Left cardiac atrium (tissue), 4 donors: ENCODE results near the gene PI4KA. TPM values are rescaled to one million over a fixed set of nuclear protein-coding genes. Genes with fewer than 3 reads are reported as not detected.
"Not testable (repeated sequence)": the region's sequence is repeated elsewhere in the genome, so short reads cannot be mapped to it uniquely, and the experiment has no call there.

ENCODE experiments used
- ATAC-seq, 2 donors: fragments of 200-7000 bp; cut with Tn5 transposase; one replicate each; pipeline ENCODE4 v1.9.1; 2020; ENCODE audit warnings: mild to moderate bottlenecking in 2 of 2, moderate library complexity in 2 of 2
- DNase-seq: peaks from one replicate; pipeline ENCODE4 v3.0.0-alpha.2; 2020
- intact Hi-C, 2 donors: fragments of 100-400 bp; cut with DNase I; formaldehyde crosslinking; loops; one replicate each; pipeline versions ENCODE4 v1.14.1 to v1.15.1; 2022 to 2023
- total RNA-seq, 2 donors: library from RNA; stranded (reverse); fragmentation: NEBNext Ultra II Directional; extraction: Animal tissue kit (Norgen Biotek cat#: 25700); gene quantifications; one replicate each; pipeline ENCODE4 v1.2.1, GENCODE V29; 2021
- donor health status: DM: no; HTN: yes; CAD: no.
- donor health status: DM: no; HTN: yes; CAD: no; lungs with severe emphysema.
- donor health status: DM: yes; HTN: yes; CAD: no.
- donor health status: Dilated cardiomyopathy.

PI4KA gene
- total RNA-seq, 2 donors from 2014 or later = 52.6 to 57.5 TPM

DNA sequence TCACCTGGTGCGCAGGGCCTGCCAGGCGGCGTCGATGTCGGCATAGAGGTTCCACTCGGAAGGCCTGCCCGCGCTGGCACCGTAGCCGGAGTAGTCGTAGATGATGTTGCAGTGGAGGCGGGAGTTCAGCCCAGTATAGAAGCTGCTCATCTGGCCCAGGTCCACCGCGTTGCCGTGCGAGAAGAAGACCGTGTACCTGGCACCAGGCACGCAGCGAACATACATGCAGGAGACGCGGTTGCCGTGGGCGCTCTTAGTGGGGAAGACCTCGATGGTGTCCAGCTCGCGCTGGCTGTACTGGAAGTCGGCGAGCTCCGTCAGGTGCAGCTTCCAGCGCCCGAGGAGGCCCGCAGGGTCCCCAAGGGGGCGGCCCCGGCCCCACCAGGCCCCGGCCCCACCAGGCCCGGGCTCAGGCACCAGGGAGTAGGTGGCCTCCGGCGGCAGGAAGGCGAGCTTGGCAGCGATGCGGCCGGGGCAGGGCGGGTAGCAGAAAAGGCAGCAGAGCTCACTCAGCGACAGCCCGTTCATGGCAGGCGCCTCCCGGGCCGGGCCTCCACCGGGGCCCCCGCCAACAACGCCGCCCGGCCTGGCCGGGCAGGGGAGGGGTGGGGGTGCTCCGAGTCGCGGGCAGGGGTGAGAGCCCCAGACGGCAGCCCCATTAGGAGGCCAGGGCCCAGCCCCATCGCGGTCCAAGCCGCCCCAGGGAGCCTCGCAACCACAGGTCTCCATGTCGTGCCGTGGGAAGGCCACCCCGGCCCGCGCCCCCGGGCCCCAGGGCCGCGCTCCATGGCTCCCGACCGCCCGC, 188.0 kb downstream of the PI4KA start:
- DNase-seq, intact Hi-C loops, ATAC-seq: not testable (repeated sequence)

DNA sequence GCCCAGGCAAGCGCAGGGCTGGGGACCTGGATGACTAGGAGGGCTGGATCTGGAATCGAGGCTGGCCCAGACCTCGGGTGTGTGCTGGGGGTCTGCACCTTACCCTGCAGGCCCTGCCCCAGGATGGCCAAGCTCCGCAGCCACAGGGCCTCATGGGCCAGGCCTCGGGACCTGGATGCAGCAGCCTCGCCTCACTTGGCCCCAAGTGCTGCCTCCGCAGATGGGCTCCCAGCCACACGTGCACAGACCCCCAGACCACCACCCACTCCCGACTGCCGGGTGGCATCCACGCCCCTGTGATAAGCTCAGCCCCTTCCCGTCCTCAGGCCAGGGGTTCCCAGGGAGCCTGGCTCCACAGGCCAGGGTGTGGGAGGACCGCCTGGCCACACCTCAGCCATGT, 188.7 kb downstream of the PI4KA start:
- intact Hi-C loops, ATAC-seq: not testable (repeated sequence)

DNA sequence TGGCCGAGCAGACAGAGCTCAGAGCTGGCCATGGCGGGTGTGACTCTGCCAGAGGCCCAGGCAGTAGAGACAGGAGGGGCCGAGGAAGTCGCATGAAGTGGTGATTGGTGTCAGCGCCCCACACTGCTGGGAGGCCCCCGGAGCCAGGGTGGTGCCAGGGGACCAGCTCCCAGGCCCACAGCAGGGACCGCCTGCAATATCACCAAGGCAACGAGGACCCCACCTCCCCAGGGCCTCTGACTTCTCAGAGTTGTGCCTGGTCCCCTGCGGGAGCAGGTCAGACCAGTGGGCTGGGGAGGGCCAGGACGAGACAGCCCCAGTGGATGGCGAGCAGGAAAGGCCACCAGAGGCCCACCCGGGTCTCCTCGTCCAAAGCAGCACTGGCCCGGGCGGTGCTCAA, 189.1 kb downstream of the PI4KA start:
- intact Hi-C loops, ATAC-seq, DNase-seq: not testable (repeated sequence)

More for the DNA sequence above, 188.7 kb downstream of the PI4KA start:
- DNase-seq = not testable (repeated sequence)

DNA sequence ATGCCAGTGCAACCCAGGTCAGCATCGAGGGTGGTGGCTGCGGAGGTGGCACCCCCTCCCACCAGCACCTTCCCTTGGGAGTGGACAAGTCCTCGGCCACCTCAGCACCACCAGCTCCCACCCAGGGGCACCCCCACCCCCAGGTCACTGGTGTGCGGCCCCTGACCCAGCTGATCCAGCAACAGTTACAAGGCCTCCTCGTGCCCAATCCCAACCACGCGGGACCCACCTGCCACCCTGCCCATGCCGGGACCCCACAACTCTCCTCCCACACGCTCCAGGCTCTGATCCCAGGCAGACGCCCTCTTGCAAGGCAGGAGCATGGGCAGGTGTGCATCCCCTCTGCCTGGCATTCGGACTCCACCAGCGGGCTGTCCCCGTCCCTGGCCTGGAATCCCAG, 189.8 kb downstream of the PI4KA start:
- intact Hi-C loops, DNase-seq, ATAC-seq: not testable (repeated sequence)

DNA sequence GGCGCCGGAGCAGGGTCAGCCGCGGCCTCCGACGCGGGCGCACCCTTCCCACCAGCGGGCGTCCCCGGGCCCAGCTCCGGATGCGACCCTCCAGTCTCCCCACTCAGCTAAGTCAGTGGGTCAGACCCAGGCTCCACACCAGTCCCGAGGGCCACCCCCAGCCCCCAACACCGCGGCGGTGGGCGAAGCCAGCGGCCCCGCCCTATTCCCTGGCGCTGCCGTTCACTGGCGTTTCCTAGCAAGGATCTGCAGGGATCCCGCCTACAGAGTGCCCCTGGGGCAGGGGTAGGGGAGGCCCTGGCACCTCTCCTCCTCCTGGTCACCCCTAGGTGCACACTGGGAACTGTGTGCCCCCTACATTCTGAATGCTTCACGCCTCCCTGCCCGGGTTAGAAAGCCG, 190.4 kb downstream of the PI4KA start:
- ATAC-seq, DNase-seq, intact Hi-C loops: not testable (repeated sequence)

DNA sequence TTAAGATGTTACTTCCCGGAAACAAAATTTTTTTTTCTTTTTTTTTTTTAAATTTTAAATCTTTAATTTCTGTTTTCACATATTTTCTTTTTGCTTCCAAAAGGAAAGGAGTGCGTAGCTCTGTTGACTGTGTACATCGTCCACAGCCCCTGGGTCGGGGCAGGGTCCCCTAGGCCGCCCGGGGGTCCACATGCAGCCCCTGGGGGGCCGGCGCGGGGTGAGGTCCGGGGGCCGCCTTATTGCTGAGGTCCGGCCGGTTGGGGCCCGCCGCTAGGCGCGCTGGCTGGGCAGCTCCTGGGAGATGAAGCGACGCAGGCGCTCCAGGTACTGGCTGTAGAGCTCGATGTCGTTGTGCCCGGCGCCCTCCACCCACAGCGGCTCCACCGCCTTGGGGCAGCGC, 191.1 kb downstream of the PI4KA start:
- ATAC-seq, intact Hi-C loops, DNase-seq: not testable (repeated sequence)

DNA sequence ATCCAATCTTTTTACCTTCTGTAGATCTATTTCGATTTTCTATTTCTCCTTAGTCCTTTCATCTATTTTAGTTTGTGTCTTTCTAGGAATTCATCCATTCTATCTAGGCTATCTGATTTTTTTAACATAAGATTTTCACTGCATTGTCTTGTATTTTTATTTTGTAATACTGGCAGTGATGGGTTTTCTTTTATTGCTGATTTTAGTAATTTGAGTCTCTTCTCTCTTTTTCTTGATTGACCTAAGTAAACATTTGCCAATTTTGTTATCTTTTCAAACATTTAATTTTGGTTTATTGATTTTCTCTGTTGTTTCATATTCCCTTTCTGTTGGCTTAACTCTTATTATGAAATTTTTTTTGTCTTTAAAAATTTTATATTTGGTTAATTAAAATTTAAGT, 192.1 kb downstream of the PI4KA start:
- ATAC-seq (no peak), DNase-seq (no peak)
- intact Hi-C loops = no loop called here

DNA sequence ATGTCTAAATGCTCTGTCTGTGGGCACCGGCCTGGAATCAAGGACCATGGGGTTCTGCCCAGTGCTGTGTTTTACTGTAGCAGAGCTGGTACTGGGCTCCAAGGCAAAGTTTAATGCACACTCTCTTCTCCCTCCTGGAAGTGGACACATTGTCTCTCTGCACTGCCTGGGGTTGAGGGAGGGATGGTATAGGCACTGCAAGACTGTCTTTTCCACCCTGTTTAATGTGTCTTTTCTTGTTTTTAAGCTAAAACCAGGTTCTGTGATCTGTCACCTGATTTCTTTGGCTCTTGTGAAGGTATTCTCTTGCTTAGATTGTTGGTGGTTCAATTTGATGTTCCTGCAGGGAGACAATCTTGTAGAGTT, 194.0 kb downstream of the PI4KA start:
- DNase-seq = no peak
- intact Hi-C loops = no loop called here
- ATAC-seq = no peak

DNA sequence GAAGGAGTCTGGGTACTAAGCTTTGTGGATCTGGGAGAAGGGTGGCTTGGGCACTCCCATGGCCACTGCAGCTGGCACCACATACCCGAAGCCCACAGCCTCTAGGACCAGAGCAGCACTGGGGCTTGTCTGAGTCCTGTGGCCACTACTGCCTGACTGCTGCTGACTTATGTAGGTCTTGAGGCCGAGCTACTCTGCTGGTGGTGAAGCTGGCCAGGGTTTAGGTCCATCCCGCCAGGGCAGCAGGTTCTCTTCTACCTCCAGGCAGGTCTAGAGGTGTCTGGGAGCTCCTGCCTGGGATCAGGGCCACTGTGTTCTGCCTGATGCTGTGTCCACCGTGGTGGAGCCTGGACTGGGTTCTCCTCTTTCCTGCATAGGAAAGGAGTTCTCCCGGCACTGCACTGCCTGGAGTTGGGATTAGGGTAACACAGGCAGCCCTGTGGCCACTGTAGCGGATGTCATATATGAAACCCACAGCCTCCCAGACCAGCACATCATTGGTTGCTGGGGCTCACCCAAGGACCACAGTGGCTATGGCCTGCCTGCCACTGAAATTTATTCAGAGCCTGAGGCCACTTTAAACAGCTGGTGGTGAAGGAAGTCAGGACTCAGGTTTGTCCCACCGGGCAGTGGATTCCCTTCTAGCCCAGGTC, 194.5 kb downstream of the PI4KA start:
- intact Hi-C loops = no loop called here
- no peak for DNase-seq
- ATAC-seq = no peak

DNA sequence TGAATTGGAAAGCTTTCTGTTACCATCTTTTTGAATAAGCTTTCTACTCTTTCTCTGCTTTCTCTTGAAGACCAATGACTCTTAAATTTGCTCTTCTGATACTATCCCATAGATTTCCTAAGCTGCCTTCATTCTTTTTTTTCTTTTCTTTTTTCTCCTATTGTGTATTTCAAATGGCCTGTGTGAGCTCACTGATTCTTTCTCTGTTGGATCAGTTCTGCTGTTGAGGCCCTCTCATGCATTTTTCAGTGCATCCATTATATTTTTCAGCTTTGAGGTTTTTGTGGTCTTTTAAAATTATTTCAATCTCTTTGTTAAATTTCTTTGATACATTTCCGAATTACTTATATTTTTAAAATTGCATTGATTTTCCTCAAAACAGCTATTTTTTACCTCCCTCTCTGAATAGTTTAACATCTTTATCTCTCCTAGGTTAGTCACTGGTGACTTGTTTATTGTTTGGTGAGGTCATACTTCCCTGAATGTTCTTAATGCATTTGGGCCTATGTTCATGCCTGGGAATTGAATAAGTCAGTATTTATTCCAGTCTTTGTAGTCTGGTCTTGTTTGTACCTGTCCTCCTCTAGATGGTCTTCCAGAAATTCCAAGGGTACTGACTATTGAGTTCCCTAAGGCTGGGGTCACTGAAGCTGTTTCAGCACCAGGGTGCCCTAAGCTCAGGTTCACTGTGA, 195.3 kb downstream of the PI4KA start:
- intact Hi-C loops = no loop called here
- ATAC-seq (no peak), DNase-seq (no peak)

DNA sequence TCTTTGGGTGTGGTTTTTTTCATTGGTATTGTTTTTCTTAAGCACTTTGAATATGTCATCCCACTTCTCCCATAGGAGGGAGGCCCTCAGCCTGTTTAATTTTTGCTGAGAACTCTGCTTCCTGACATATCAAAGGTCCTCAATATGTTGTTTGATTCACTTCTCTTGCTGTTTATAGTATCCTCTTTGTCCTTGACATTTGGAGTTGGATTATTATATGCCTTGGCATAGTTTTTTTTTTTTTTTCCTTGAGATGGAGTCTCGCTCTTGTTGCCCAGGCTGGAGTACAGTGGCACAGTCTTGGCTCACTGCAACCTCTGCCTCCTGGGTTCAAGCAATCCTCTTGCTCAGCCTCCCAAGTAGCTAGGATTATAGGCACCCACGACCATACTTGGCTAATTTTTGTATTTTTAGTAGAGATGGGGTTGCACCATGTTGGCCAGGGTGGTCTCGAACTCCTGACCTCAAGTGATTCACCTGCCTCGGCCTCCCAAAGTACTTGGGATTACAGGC, 196.0 kb downstream of the PI4KA start:
- DNase-seq, ATAC-seq, intact Hi-C loops: not testable (repeated sequence)

DNA sequence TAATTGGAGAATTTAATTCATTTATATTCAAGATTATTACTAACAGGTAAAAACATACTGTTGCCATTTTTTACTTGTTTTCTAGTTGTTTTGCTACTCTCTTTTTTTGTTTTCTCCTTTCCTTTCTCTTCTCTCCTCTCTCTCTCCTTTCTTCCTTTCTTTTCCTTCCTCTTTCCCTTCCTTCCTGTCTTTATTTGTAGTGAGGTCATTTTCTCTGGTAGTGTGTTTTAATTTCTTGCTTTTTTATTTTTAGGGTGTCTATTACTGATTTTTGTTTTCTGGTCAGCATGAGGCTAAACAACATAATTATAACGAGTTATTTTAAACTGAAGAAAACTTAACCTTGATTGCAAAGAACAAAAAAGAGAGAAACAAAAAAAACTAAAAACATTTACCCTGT, 197.1 kb downstream of the PI4KA start:
- DNase-seq = no peak
- intact Hi-C loops = no loop called here
- no peak for ATAC-seq

DNA sequence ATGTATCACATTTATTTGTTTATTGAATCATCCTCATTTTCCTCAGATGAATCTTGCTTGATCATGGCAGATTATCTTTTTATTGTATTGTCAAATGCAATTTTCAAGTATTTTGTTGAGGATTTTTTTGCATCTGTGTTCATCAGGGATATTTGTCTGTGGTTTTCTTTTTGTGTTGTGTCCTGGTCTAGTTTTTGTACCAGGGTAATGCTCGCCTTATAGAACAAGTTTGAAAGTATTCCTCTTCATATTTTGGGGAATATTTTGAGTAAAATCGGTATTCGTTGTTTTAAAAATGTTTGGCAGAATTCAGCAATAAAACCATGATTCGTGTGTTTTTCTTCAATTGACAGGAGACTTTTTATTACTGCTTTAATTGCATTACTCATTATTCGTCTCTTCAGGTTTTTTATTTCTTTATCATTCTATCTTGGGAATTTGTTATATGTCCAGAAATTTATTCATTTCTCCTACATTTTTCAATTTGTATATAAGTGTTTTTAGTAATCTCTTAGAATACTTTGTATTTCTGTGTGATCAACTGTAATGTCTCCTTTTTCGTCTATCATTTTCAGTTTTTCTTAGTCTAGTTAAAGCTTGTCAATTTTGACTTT, 198.1 kb downstream of the PI4KA start:
- ATAC-seq = no peak
- no peak for DNase-seq
- intact Hi-C loops = no loop called here

DNA sequence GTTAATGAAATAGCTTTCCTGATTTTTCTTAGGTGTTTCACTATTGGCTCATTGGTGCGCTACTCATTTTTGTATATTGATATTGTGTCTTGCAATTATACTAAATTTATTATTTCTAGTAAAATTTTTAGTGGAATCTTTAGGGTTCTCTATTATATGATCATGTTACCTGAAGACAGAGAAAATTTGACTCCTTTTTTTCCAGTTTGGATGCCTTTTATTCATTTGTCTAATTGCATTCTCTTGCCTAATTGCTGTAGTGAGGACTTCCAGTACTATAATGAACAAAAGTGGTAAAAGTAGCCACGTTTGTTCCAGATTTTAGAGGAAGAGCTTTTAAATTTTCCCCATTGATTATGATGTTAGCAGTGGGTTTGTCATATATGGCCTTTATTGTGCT, 198.7 kb downstream of the PI4KA start:
- ATAC-seq (no peak), DNase-seq (no peak)
- intact Hi-C loops = no loop called here

DNA sequence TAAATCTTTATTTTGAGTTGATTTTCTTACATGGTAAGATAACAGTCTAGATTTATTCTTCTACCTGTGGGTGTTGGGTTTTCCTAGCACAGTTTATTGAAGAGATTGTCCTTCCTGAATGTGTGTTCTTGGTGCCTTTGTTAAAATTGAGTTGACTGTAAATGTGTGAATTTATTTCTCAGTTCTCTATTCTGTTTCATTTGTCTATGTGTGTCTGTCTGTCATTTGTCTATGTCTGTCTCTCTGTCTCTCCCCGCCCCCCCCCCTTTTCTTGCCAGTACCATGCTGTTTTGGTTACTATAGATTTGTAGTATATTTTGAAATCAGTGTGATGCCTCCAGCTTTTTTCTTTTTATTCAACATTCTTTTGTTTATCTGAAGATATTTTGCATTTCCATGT, 199.4 kb downstream of the PI4KA start:
- intact Hi-C loops = no loop called here
- DNase-seq = no peak
- ATAC-seq = no peak

DNA sequence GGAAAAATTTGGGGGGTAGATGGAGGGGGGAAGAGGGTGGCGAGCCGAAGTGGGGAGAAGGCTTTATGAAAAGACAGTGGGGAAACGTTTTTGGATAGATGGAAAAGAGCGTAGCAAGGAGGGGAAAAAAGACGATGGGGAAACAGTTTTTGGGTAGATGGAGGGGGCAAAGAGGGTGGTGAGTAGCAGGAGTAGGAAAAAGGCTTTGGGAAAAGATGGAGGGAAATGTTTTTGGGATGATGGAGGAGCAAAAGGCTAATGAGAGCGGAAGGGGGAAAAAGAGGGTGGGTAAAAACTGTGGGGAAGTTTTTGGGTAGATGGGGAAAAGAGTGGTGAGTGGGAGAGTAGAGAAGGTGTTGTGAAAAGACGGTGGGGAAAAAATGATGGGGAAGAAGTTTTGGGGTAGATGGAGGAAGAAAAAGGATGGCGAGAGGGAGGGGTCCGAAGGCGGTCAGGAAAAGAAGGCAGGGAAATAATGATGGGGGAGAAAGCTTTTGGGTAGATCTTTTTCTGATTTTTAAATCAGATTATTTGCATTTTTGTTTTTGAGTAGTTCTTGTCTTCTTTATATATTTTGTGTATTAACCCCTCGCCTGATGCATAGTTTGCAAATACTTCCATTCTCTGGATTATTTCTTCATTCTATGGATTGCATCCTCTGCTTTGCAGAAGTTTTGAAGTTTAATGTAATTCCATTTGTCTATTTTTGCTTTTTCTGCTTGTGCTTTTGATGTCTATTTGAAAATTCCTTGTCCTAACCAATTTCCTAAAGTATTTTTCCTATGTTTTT, 200.0 kb downstream of the PI4KA start:
- no peak for DNase-seq
- intact Hi-C loops = no loop called here
- ATAC-seq = no peak

DNA sequence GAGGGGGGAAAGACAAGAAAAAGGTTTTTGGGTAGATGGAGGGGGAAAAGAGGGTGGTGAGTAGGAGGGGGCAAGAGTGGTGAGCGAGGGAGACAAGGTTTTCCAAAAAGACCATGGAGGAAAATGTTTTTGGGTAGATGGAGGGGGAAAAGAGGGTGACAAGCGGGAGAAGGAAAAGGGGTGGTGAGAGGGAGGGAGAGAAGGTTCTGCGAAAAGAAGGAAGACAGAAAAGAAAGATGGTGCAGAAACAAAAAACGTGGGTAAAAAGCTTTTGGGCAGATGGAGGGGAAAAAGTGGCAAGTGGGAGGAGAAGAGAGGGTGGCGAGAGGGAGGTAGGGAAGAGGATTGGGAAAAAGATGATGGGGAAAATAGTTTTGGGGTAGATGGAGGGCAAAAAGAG, 200.6 kb downstream of the PI4KA start:
- intact Hi-C loops = no loop called here
- ATAC-seq (no peak), DNase-seq (no peak)
